ENCODE measurements around the gene CDYL. TPM values are rescaled to one million over a fixed set of nuclear protein-coding genes. Genes with fewer than 3 reads are reported as not detected.

The CDYL gene
- total and polyA plus RNA-seq, 4 donors = 3.3 to 25.4 (median 11.0) TPM

DNA sequence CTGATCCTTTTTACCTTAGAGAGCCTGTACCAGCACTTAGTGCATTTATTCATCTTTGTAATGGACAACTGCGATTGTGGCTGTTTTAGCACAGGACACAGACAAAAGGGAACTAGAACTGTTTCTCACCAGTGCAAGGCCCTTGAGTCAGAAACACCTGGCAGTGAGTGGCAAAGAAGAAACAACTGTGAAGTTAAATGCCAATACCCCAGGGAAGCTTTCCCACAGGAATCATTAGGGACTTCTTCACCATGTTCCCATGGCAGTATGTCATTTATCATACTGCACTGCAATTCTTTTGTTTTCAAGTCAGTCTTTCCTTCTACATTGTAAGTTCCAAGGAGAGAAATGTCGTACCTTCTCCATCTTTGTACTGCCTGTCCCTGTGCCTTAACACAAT is 28.6 kb upstream of the CDYL start:
- Histone ChIP-seq H3K9ac (ENCODE audit: low read depth in 1 of 2, low read length in 2 of 2) (no peak overlapping the region), H3K4me1 (ENCODE audit: control insufficient read depth in 4 of 4, insufficient read depth in 4 of 4, low read length in 3 of 4) (no peaks in the 10 kb centered on the region), H3K27ac (ENCODE audit: low read depth in 1 of 2, low read length in 2 of 2) (no peak overlapping the region), H3K36me3 (ENCODE audit: control insufficient read depth in 4 of 4, insufficient read depth in 3 of 4, low read depth in 1 of 4, low read length in 3 of 4) (no peaks in the 10 kb centered on the region), H3K4me3 (ENCODE audit: low read depth in 1 of 3, low read length in 3 of 3) (no peak overlapping the region), H3K27me3 (ENCODE audit: control insufficient read depth in 4 of 4, insufficient read depth in 4 of 4, low read length in 3 of 4) (no peaks in the 10 kb centered on the region), H3K9me3 (ENCODE audit: control insufficient read depth in 4 of 4, low read length in 3 of 4) (peaks cover 0 to 1% (median 0%) of the 10 kb centered on the region in 4 donors)
- 92% methylated on average over 2 of the region's 2 CpGs for WGBS
- TF ChIP-seq HNF4A (conservative IDR thresholded peaks at IDR 0.05) (no peak), EGR1 (IDR thresholded peaks at IDR 0.05; ENCODE audit: low read depth in 2 of 2) (no peak), SP1 (IDR thresholded peaks at IDR 0.05) (no peak), NR2F2 (IDR thresholded peaks at IDR 0.05) (no peak), TAF1 (conservative IDR thresholded peaks at IDR 0.05) (no peak), YY1 (IDR thresholded peaks at IDR 0.05) (no peak), GABPA (IDR thresholded peaks at IDR 0.05 in 1 of 2, conservative IDR thresholded peaks at IDR 0.05 in 1 of 2) (no peak), FOXA2 (IDR thresholded peaks at IDR 0.05) (no peak), RAD21 (IDR thresholded peaks at IDR 0.05) (no peak), FOXA1 (IDR thresholded peaks at IDR 0.05) (no peak), JUND (IDR thresholded peaks at IDR 0.05) (no peak)
- TF ChIP-seq, protein P1, sequence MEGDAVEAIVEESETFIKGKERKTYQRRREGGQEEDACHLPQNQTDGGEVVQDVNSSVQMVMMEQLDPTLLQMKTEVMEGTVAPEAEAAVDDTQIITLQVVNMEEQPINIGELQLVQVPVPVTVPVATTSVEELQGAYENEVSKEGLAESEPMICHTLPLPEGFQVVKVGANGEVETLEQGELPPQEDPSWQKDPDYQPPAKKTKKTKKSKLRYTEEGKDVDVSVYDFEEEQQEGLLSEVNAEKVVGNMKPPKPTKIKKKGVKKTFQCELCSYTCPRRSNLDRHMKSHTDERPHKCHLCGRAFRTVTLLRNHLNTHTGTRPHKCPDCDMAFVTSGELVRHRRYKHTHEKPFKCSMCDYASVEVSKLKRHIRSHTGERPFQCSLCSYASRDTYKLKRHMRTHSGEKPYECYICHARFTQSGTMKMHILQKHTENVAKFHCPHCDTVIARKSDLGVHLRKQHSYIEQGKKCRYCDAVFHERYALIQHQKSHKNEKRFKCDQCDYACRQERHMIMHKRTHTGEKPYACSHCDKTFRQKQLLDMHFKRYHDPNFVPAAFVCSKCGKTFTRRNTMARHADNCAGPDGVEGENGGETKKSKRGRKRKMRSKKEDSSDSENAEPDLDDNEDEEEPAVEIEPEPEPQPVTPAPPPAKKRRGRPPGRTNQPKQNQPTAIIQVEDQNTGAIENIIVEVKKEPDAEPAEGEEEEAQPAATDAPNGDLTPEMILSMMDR (IDR thresholded peaks at IDR 0.05; ENCODE audit: low read depth, low read length, missing input control) = no peak
- TF ChIP-seq, protein P2, sequence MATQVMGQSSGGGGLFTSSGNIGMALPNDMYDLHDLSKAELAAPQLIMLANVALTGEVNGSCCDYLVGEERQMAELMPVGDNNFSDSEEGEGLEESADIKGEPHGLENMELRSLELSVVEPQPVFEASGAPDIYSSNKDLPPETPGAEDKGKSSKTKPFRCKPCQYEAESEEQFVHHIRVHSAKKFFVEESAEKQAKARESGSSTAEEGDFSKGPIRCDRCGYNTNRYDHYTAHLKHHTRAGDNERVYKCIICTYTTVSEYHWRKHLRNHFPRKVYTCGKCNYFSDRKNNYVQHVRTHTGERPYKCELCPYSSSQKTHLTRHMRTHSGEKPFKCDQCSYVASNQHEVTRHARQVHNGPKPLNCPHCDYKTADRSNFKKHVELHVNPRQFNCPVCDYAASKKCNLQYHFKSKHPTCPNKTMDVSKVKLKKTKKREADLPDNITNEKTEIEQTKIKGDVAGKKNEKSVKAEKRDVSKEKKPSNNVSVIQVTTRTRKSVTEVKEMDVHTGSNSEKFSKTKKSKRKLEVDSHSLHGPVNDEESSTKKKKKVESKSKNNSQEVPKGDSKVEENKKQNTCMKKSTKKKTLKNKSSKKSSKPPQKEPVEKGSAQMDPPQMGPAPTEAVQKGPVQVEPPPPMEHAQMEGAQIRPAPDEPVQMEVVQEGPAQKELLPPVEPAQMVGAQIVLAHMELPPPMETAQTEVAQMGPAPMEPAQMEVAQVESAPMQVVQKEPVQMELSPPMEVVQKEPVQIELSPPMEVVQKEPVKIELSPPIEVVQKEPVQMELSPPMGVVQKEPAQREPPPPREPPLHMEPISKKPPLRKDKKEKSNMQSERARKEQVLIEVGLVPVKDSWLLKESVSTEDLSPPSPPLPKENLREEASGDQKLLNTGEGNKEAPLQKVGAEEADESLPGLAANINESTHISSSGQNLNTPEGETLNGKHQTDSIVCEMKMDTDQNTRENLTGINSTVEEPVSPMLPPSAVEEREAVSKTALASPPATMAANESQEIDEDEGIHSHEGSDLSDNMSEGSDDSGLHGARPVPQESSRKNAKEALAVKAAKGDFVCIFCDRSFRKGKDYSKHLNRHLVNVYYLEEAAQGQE (IDR thresholded peaks at IDR 0.05) = no peak
- TF ChIP-seq, protein P3, sequence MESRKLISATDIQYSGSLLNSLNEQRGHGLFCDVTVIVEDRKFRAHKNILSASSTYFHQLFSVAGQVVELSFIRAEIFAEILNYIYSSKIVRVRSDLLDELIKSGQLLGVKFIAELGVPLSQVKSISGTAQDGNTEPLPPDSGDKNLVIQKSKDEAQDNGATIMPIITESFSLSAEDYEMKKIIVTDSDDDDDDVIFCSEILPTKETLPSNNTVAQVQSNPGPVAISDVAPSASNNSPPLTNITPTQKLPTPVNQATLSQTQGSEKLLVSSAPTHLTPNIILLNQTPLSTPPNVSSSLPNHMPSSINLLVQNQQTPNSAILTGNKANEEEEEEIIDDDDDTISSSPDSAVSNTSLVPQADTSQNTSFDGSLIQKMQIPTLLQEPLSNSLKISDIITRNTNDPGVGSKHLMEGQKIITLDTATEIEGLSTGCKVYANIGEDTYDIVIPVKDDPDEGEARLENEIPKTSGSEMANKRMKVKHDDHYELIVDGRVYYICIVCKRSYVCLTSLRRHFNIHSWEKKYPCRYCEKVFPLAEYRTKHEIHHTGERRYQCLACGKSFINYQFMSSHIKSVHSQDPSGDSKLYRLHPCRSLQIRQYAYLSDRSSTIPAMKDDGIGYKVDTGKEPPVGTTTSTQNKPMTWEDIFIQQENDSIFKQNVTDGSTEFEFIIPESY (IDR thresholded peaks at IDR 0.05) = no peak
- TF ChIP-seq, protein P4, sequence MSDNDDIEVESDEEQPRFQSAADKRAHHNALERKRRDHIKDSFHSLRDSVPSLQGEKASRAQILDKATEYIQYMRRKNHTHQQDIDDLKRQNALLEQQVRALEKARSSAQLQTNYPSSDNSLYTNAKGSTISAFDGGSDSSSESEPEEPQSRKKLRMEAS (IDR thresholded peaks at IDR 0.05) = no peak
- DNase-seq (ENCODE audit: low spot score) = no peak

DNA sequence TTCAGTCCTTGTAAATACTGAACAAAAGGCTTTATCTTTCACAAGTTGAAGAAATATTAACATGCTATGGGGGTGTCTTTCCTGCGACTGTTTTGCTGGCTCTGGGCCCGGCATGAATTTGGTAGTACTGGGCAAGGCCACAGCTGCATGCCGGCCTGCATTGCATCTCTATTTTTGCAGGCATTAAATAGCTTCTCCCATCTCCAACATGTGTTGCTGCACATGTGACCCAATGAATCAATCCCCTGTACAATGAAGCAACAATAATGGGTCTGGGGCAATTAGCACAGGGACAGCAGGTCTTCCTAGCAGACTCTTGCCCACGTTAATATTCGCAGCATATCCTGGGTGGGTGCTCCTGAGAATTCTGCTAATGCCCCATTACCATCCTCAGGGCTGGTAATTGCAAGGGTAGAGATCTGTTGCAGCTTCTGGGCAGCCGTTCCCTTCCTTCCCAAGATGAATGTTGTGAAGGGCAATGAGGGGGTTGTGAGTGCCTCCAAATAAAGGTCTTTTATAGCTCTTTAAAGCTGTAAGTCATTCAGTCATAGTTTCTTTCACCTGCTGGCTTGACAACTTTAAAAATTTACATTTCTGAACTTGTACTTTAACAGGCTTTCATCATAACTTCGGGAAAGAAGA is 24.3 kb upstream of the CDYL start:
- no peaks in the 10 kb centered on the region for H3K4me1 ChIP-seq (ENCODE audit: control insufficient read depth in 4 of 4, insufficient read depth in 4 of 4, low read length in 3 of 4)
- H3K27ac ChIP-seq (ENCODE audit: low read depth in 1 of 2, low read length in 2 of 2) = no peak overlapping the region
- no peaks in the 10 kb centered on the region for H3K36me3 ChIP-seq (ENCODE audit: control insufficient read depth in 4 of 4, insufficient read depth in 3 of 4, low read depth in 1 of 4, low read length in 3 of 4)
- H3K9ac ChIP-seq (ENCODE audit: low read depth in 1 of 2, low read length in 2 of 2) = no peak overlapping the region
- 68% methylated on average over 7 of the region's 7 CpGs for WGBS
- no peak for DNase-seq (ENCODE audit: low spot score)
- no peak overlapping the region for H3K4me3 ChIP-seq (ENCODE audit: low read depth in 1 of 3, low read length in 3 of 3)
- peaks cover 0 to 5% (median 2%) of the 10 kb centered on the region in 4 donors for H3K27me3 ChIP-seq (ENCODE audit: control insufficient read depth in 4 of 4, insufficient read depth in 4 of 4, low read length in 3 of 4)
- no peaks in the 10 kb centered on the region for H3K9me3 ChIP-seq (ENCODE audit: control insufficient read depth in 4 of 4, low read length in 3 of 4)
- TF ChIP-seq RAD21 (IDR thresholded peaks at IDR 0.05) (no peak), HNF4G (IDR thresholded peaks at IDR 0.05) (no peak), TAF1 (conservative IDR thresholded peaks at IDR 0.05) (no peak), HNF4A (conservative IDR thresholded peaks at IDR 0.05) (no peak), RXRA (IDR thresholded peaks at IDR 0.05) (no peak), JUND (IDR thresholded peaks at IDR 0.05) (no peak), SP1 (IDR thresholded peaks at IDR 0.05) (no peak), GABPA (IDR thresholded peaks at IDR 0.05 in 1 of 2, conservative IDR thresholded peaks at IDR 0.05 in 1 of 2) (no peak), NR2F2 (IDR thresholded peaks at IDR 0.05) (no peak)
- TF ChIP-seq, protein P3 (IDR thresholded peaks at IDR 0.05) = no peak
- TF ChIP-seq, protein P5, sequence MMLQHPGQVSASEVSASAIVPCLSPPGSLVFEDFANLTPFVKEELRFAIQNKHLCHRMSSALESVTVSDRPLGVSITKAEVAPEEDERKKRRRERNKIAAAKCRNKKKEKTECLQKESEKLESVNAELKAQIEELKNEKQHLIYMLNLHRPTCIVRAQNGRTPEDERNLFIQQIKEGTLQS (IDR thresholded peaks at IDR 0.05) = no peak
- TF ChIP-seq, protein P1 (IDR thresholded peaks at IDR 0.05; ENCODE audit: low read depth, low read length, missing input control) = no peak

All from liver (tissue), 9 donors.